Erythroblast (primary cell): Measurements from ENCODE around the gene KIDINS220.

ENCODE experiments used
- GATA1 ChIP-seq: IDR thresholded peaks from 2 replicates; pipeline ENCODE4 v1.6.1; 2011; ENCODE audit warnings: low read depth, mild to moderate bottlenecking, control low read depth, low read length, moderate library complexity
- POLR2A ChIP-seq: IDR thresholded peaks from 2 replicates; pipeline ENCODE4 v1.6.1; 2011; ENCODE audit warnings: mild to moderate bottlenecking, low read length

GRCh38 chr2:8821276-8822217 is 15.9 kb downstream of the KIDINS220 start:
- TF ChIP-seq POLR2A (no peak), GATA1 (no peak)
